Effector memory CD8-positive, alpha-beta T cell (primary cell): ENCODE data around the gene SGPL1.
"Not testable (repeated sequence)": the region's sequence is repeated elsewhere in the genome, so short reads cannot be mapped to it uniquely, and the experiment has no call there.

Source experiments
- ATAC-seq: fragments of 150-1000 bp; cut with Tn5 transposase; replicated peaks from 2 replicates; pipeline ENCODE4 v1.10.0; 2021; ENCODE audit warnings: mild to moderate bottlenecking, moderate library complexity
- DNase-seq, 3 experiments: peaks; one replicate each; pipeline ENCODE4 v3.0.0; 2021
- H3K27ac Mint-ChIP-seq, 2 donors: one replicate each; pipeline ENCODE4 v1.8.0; 2022; ENCODE audit warnings: mild to moderate bottlenecking in 2 of 2, mixed read lengths in 2 of 2, moderate library complexity in 2 of 2
- H3K27me3 Mint-ChIP-seq, 2 donors: one replicate each; pipeline ENCODE4 v1.8.0; 2022; ENCODE audit warnings: mixed read lengths in 2 of 2
- H3K36me3 Mint-ChIP-seq: one replicate; pipeline ENCODE4 v1.8.0; 2022; ENCODE audit warnings: mild to moderate bottlenecking, moderate library complexity, mixed read lengths; ENCODE audit not compliant: insufficient read depth
- H3K4me1 Mint-ChIP-seq, 2 donors: one replicate each; pipeline ENCODE4 v1.8.0; 2022; ENCODE audit warnings: low read depth in 2 of 2, mixed read lengths in 2 of 2
- H3K4me3 Mint-ChIP-seq, 2 donors: one replicate each; pipeline ENCODE4 v1.8.0; 2022; ENCODE audit warnings: mild to moderate bottlenecking in 2 of 2, mixed read lengths in 2 of 2, moderate library complexity in 2 of 2
- H3K9me3 Mint-ChIP-seq, 2 donors: one replicate each; pipeline ENCODE4 v1.8.0; 2022; ENCODE audit warnings: mixed read lengths in 2 of 2
- total RNA-seq, 9 experiments: gene quantifications; one replicate each; lab custom pipeline; 2026; lab: John Stamatoyannopoulos, UW

The SGPL1 gene, protein sequence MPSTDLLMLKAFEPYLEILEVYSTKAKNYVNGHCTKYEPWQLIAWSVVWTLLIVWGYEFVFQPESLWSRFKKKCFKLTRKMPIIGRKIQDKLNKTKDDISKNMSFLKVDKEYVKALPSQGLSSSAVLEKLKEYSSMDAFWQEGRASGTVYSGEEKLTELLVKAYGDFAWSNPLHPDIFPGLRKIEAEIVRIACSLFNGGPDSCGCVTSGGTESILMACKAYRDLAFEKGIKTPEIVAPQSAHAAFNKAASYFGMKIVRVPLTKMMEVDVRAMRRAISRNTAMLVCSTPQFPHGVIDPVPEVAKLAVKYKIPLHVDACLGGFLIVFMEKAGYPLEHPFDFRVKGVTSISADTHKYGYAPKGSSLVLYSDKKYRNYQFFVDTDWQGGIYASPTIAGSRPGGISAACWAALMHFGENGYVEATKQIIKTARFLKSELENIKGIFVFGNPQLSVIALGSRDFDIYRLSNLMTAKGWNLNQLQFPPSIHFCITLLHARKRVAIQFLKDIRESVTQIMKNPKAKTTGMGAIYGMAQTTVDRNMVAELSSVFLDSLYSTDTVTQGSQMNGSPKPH
- 35.6 to 168 (median 61.6) reads per million in 9 experiments for total RNA-seq

DNA sequence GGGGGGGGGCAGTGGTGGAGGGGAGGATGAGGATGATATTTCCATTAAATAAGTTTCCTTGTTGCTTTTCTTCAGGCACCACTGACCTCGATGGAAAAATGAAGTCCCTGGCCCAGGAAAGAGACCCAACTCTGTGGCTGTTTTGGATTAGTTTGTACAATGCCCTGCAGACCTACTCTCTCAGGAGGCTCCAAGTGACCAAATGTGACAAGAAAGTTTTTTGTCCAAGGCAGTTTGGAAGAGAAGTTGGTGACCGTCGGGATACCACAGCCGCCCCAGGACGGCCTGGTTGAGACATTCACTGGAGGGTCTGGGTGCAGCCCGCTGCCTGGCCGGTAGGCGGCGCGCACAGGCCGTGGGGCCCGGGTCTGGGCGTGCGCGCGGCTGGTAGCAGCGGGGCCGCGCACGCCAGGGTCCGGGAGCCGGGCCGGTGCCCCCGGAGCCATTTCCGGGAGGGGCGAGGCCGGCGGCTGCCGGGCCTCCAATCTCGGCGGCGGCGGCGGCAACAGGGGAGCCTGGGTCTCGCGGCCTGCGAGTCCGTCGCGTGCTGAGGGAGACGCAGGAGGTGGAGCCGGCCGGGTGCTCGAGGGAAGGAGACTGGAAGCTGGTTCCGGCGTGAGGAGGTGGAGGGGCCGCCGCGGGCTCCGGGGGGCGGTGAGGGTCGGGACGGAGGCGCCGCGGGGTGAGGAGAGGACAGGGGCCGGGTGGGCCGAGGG, at the start of gene SGPL1:
Gene SGPL1, plus strand, starts transcription at position 445 of the 716 bp plus-strand sequence. CDS start 906 bp downstream, outside the sequence.
- Mint-ChIP-seq H3K27ac (peak within 1 kb of the TSS; percentile 88 to 93), H3K9me3 (no peaks in the 10 kb centered on the region), H3K4me1 (peaks cover 28 to 30% of the 10 kb centered on the region in 2 donors), H3K27me3 (no peaks in the 10 kb centered on the region), H3K4me3 (peak within 1 kb of the TSS; percentile 87 to 93), H3K36me3 (peaks cover 6% of the 10 kb centered on the region)
- DNase-seq, result peak; percentile 82 to 89 (median 88)
- ATAC-seq, result peak; percentile 94

DNA sequence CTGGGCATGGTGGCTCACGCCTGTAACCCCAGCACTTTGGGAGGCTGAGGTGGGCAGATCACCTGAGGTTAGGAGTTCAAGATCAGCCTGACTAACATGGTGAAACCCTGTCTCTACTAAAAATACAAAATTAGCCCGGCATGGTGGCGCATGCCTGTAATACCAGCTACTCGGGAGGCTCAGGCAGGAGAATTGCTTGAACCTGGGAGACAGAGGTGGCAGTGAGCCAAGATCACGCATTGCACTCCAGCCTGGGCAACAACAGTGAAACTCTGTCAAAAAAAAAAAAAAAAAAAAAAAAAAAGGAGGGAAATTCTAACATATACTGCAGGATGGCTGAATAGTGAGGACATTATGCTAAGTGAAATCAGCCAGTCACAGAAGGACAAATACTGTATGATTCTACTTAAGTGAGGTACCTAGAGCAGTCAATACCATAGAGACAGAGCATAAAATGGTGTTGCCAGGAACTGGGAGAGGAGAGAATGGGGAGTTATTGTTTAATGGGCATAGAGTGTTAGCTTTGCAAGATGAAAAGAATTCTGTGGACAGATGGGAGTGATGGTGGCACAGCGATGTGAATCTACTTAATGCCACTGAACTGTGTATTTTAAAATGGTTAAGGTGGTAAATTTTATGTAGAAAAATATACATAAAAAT, 47.6 kb upstream of the SGPL1 start:
- not testable (repeated sequence) for DNase-seq, H3K27ac Mint-ChIP-seq, H3K4me3 Mint-ChIP-seq, ATAC-seq, H3K27me3 Mint-ChIP-seq, H3K9me3 Mint-ChIP-seq, H3K4me1 Mint-ChIP-seq, H3K36me3 Mint-ChIP-seq

DNA sequence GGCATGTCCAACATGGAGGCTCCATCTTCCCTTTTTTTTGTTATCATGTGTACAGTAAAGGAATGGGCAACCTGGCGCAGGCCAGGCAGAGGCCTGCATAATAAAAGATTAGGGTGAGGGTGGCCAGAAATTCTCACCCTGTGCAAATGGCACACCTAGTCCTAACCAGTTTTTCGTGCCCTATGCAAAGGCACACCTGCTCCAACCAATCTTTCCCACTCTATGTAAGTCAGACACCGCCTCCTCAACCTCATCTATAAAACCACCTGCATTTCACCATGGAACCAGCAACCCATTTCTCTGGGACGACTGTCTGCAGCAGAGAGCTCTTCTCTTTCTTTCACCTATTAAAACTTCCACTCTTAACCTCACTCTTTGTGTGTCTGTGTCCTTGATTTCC, 46.6 kb upstream of the SGPL1 start:
- H3K36me3 Mint-ChIP-seq, result no peaks in the 10 kb centered on the region

DNA sequence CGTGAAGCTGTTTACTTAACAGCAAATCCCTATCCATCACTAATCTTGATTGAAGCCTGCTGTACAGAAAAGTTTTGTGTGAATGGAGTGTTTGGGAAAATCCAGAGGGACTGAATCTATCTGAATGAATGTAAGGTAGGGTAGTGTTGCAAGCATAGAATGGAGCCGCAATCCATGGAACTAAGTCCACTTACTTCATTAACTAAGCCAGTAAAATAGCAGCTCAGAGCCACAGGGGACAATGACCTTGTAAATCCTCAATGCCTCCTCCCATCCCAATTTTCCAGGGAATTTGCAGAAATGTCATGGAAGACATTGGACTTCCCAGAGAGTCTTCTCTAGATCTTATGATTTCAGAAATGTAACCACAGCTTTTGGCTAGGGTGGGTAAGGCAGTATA, 45.7 kb upstream of the SGPL1 start:
- H3K27ac Mint-ChIP-seq, result no peak overlapping the region
- DNase-seq, result no peak
- H3K4me3 Mint-ChIP-seq, result no peak overlapping the region
- no peaks in the 10 kb centered on the region for H3K27me3 Mint-ChIP-seq
- H3K36me3 Mint-ChIP-seq, result no peaks in the 10 kb centered on the region
- H3K4me1 Mint-ChIP-seq, result peaks cover 0 to 1% of the 10 kb centered on the region in 2 donors
- H3K9me3 Mint-ChIP-seq, result no peaks in the 10 kb centered on the region
- no peak for ATAC-seq

More for the DNA sequence above, 46.6 kb upstream of the SGPL1 start:
- Mint-ChIP-seq H3K27ac (no peak overlapping the region), H3K27me3 (no peaks in the 10 kb centered on the region), H3K4me1 (peaks cover 0 to 1% of the 10 kb centered on the region in 2 donors), H3K9me3 (no peaks in the 10 kb centered on the region), H3K4me3 (no peak overlapping the region)
- ATAC-seq, result no peak
- DNase-seq, result no peak

DNA sequence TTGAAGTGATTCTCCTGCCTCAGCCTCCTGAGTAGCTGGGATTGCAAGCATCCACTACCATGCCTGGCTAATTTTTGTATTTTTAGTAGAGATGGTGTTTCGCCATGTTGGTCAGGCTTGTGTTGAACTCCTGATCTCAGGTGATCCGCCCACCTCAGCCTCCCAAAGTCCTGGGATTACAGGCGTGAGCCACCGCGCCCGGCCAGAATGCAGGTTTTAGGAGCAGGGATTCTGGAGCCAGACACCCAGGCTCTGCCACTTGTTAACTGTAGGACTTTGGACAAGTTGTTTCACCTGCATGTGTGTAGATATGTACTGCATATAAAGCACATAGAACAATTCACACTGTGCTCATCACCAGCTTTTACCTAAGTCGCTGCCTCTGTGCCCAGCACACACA, 45.2 kb upstream of the SGPL1 start:
- not testable (repeated sequence) for H3K27me3 Mint-ChIP-seq, DNase-seq, H3K9me3 Mint-ChIP-seq, H3K27ac Mint-ChIP-seq, ATAC-seq, H3K36me3 Mint-ChIP-seq, H3K4me3 Mint-ChIP-seq, H3K4me1 Mint-ChIP-seq

DNA sequence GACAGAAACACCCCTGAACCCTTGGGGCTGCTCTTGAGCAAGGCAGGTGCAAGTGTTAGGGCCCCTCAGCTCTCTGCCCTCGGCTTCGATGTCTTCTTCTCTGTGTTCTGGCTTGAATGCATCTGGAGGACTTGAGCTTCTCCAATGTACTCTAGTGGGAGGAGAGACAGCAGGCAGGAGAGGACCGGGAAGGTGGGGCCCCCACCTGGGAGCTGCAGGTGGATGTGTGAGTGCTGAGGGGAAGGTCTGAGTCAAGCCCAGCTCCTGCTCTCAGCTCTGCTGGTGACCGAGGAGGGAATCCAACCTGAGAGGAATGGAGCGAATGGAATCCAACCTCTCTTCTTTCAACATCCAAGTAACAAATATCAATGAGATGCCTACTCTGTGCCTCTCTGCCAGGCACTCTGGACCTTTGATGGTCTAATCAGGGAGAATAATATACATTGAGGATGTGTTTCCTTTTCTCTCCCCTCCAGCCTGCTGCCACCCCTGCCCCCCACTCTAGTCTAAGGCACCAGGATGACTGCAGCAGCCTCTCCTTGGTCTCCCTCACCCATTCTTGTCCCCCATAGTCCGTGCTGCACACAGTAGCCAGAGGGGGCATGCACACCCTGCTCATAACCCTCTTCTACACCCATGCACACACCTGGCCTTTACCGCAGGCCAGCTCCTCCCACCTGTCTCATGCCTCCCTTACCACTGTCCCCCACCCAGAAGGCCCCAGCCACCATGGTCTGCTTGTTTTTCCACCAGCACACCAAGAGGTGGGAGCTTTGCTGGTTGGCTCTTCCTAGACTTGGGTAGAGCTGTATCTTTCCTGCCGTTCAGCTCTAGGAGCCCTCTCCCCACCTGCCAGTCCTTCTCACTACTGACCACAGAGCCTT, 44.2 kb upstream of the SGPL1 start:
- H3K27me3 Mint-ChIP-seq, result no peaks in the 10 kb centered on the region
- no peak for DNase-seq
- no peaks in the 10 kb centered on the region for H3K36me3 Mint-ChIP-seq
- ATAC-seq, result no peak
- no peaks in the 10 kb centered on the region for H3K9me3 Mint-ChIP-seq
- no peak overlapping the region for H3K4me3 Mint-ChIP-seq
- peaks cover 0 to 1% of the 10 kb centered on the region in 2 donors for H3K4me1 Mint-ChIP-seq
- no peak overlapping the region for H3K27ac Mint-ChIP-seq

DNA sequence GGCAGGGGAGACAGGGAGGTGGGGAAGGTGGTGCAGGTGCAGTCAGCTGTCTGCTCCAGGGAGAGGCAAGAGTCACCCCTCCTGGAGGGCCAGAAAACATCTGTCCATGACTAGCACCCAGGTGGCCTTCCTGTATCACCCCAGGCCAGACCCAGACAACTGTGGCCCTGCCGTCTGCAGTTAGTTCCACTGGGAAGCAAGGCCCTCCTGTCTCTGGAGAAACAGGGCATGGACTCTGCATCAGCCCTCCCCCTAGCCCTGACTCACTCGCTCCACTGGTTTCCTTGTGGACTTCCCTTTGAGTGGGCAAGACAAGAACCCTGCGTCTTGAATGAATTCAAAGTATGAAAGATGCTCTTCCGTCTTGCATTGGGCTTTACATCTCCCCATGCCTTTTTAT, 43.1 kb upstream of the SGPL1 start:
- no peak for ATAC-seq
- no peaks in the 10 kb centered on the region for H3K36me3 Mint-ChIP-seq
- no peak for DNase-seq
- no peak overlapping the region for H3K4me3 Mint-ChIP-seq
- no peaks in the 10 kb centered on the region for H3K9me3 Mint-ChIP-seq
- H3K27ac Mint-ChIP-seq, result no peak overlapping the region
- H3K4me1 Mint-ChIP-seq, result no peaks in the 10 kb centered on the region
- H3K27me3 Mint-ChIP-seq, result peaks cover 0 to 4% of the 10 kb centered on the region in 2 donors

DNA sequence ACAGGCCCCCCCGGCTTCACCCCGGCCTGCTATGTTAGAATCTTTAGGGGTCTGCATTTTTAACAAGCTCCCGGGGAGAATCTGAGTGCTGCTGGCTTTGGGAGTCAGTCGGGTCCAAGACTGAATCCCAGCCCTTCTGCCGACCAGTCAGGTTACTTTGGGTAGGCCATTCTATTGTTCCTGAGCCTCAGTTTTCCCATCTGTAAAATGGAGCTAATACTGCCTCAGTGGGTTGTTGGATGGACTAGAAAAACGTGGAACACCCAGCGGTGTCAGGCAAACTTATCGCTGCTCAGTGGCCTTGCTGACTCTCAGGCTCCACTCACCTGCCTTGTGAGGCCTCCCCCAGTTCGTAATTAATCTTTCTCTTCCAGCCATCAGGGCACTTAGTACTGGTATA, 42.3 kb upstream of the SGPL1 start:
- DNase-seq (no peak), ATAC-seq (no peak)
- Mint-ChIP-seq H3K36me3 (no peaks in the 10 kb centered on the region), H3K4me1 (no peaks in the 10 kb centered on the region), H3K9me3 (no peaks in the 10 kb centered on the region), H3K27me3 (peaks cover 0 to 9% of the 10 kb centered on the region in 2 donors), H3K4me3 (no peak overlapping the region), H3K27ac (no peak overlapping the region)

DNA sequence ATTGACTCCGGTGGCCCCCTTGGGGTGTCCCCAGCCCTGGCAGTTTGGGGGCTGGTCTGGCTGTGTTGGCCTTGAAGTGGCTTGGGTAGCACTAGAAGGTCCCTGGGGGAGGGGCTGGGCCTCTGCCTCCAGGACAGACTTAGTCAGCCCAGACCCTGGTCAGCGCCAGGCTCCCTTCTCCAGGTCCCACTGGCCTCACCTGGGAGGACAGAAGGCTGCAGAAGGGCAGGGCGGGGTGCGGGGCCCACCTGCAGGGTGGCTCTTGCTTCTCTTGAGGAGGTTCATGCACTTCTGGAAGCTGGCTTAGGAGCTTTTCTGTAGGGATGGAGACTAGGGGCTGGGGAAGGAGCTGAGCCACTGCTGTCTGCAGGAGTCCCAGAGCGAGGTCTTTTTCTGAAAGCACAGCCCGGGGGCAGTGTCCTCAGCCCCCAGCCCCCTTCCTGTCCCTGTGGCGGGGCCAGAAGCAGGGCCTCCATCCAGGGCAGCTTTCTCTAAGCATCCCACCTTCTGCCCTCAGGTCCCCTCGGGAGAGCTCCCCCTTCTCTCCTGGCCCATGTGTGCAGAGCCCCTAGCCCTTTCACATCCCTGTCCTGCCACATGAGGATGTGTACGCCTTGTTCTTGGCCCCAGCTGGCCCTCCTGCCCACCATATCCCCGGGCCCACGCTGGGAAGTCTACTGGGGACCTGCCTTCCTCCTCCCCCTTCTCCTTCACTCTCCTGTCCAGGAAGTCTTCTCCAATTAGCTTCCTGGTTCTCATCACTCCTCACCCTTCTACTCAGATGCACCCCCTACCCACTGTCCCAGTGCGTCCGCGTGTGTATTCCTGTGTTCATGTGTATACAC, 41.6 kb upstream of the SGPL1 start:
- H3K4me1 Mint-ChIP-seq, result no peaks in the 10 kb centered on the region
- H3K36me3 Mint-ChIP-seq, result no peaks in the 10 kb centered on the region
- no peak for ATAC-seq
- H3K4me3 Mint-ChIP-seq, result no peak overlapping the region
- peaks cover 0 to 9% of the 10 kb centered on the region in 2 donors for H3K27me3 Mint-ChIP-seq
- no peaks in the 10 kb centered on the region for H3K9me3 Mint-ChIP-seq
- DNase-seq, result no peak
- no peak overlapping the region for H3K27ac Mint-ChIP-seq

DNA sequence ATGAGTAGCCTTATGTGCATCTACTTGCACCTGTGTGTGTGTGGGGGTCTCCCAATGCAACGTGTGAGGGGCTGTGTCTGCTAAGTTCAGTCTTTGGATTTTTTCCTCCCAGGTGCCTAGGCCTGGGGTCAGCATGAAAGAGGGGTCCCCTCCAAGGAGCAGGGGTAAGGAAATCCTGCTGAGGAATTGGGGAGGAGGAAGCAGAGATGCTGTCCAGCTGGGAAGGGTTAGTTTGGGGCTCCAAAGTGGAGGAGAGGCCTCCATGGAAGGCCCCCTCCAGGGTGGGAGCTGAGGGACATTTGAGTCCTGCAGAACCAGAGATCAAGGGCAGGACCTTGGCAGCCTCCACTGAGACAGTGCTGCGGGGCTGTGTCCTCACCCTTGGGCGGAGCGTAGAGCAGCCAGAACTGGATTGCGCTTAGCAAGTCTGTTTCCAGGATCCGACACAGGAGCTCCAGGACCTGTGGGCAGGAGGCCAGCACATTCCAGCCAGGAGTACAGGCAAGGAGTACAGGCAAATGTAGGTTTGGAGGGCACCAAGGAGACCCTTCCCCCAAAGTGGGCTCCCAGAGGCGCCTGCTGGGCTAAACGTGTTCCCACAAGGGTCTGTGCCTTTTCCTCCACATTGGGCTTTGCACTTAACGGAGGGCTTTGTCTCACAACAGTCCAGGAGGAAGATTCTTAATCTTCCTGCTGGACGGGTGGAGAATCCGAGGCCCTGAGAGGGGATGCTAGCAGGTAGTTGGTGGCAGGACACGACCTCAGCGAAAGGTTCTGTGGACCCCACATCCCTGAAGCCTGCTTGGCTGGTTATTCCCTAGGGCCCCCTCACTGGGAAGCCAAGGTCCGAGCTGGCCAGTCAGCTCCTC, 40.7 kb upstream of the SGPL1 start:
- no peak overlapping the region for H3K4me3 Mint-ChIP-seq
- peaks cover 0 to 9% of the 10 kb centered on the region in 2 donors for H3K27me3 Mint-ChIP-seq
- ATAC-seq, result no peak
- H3K27ac Mint-ChIP-seq, result no peak overlapping the region
- H3K36me3 Mint-ChIP-seq, result no peaks in the 10 kb centered on the region
- DNase-seq, result no peak
- no peaks in the 10 kb centered on the region for H3K9me3 Mint-ChIP-seq
- H3K4me1 Mint-ChIP-seq, result no peaks in the 10 kb centered on the region

DNA sequence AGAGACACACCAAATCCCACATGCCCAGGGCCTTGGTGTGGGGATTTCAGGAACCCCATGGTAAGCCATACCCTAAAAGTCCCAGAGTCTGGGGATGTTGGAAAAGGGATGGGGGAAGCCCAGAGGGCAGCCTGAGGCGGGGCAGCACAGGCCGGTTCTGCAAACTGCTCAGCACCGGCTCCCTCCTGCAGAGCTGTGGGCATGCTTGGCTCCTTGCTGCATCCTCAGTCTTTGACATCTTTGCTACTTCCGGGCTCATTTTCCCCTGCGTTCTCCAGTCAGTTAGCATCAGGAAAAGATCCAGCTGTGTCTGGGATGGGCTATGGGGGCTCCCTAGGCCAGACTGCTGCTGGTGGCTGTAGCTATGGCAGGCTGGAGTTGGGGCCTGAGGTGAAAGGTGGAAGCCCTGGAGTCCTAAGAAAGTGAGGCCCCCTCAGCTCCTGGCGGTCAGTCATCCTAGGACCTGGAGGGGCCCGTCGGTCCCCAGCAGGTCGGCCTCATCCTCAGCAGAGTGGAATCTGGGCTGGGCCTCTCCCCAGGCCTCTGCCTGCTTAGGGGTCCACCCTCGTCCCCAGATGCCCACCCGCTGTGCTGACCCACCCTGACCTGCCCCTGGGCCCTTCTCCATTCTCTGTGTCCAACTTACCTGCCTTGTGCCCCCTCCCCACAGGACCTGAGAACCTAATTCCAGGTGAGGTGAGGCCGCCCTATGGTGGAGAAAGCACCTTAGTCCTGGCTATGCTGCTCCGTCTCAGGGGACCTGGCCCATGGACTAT, 39.9 kb upstream of the SGPL1 start:
- Mint-ChIP-seq H3K36me3 (no peaks in the 10 kb centered on the region), H3K27me3 (peaks cover 0 to 9% of the 10 kb centered on the region in 2 donors), H3K9me3 (no peaks in the 10 kb centered on the region), H3K4me1 (no peaks in the 10 kb centered on the region), H3K27ac (no peak overlapping the region), H3K4me3 (no peak overlapping the region)
- no peak for DNase-seq
- ATAC-seq, result no peak
